GM18520 (cell line): ENCODE measurements around the gene PKN2.
"Not testable (repeated sequence)": the region's sequence is repeated elsewhere in the genome, so short reads cannot be mapped to it uniquely, and the experiment has no call there.

Experiments used
- ATAC-seq: cut with Tn5 transposase; IDR thresholded peaks from one replicate; pipeline ENCODE4 v1.9.1; 2021; ENCODE audit not compliant: unreplicated experiment

The PKN2 gene

DNA sequence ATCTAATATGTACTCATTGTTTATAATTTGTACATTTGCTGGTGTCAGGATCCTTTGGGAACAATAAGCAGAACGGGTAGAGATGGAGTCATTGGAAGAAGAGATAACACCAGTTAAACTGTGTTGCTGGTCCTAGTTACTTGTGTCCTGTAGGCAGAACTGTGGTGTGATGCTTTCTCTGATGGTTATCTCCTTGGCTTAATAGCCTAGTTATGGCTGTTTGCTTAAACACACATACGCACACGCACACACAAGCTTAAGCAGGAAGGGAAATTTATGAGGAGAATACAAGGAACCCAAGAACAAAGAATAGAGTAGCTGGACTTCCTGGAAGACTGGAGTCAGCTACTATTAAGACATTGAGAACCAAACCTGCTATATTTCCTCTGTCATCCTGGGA lies 5.7 kb upstream of the PKN2 start:
- ATAC-seq: no peak

DNA sequence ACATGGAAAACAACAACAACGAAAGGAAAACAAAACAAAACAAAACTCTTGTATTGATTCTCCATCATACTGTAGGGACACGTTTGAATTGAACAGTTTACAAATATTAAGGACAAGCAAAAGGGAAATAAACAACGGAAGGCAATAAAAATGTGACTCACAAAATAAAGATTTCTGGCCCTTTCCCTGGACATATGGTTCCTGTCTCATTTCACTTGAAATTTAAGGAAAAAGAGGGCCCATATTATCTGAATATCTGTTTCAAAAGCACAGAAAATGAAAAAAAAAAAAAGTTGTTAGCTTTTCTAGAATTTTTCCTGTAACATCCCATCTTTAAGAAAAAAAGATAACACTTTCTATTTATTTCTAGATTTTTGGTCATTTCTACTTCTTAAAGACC lies 3.6 kb upstream of the PKN2 start:
- no peak for ATAC-seq

DNA sequence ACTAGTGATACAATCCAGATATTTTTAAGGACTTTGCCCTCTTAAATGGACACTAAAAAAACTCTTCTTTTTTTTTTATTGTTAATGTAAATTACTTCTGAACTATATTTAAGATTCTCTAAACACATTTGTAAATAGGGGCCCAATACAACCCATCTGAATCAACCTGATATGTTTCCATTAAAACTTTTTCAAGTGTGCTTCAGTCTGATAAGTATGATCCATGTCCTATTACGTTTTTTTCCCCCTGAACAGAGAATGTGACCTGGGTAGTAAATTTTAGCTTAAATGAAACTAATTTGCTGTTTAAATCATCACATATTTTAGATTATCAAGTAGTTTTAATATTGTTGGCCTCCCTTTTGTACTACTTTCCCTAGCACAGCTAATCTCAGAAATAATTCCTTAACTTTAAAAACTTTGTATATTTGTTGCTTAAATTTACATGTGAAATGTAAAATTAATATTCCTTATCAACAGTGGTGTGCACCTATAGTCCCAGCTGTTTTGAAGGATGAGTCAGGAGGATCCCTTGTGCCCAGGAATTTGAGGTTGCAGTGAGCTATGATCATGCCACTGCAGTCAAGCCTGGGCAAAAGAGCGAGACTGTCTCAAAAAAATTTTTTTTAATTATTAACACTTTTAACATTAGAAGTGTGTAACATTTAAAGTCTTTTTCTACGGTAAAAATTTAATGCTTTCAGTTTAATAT lies 3.0 kb upstream of the PKN2 start:
- no peak for ATAC-seq

DNA sequence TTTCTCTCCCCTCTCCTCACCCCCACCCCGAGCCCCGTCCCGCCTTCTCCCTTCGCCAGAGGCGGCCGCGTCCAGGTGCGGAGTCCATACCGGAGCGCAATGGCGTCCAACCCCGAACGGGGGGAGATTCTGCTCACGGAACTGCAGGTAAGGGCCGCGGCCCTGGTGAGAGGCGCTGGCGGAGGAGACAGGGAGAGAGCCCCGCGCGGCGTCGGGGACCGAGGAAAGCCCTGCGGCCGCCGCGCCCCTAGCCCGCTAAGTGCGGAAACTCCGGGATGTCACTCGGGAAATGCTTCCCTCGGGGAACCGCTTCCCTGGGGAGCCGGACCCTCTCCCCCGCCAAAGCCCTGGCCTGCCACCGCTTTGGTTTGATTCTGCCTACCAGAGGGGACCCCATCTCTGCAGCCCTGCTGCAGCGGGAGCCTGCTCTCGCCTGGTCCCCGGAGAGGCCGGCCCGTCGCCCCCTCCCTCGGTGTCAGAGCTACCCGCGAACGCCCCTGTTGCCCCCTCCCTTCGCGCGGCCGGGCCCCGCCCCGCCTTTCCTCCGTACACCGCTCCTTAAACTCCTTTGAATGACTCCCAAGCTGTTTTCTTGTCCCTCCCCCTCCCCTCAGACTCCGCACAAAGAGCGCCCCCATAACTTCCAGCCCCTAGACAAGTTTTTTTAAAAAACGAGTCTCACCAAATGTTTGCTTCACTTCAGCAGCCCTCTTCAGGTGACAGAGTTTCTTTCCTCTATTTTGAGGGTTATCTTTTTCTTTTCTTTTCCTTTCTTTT lies 597 bp downstream of the PKN2 start:
- peak; percentile 16 for ATAC-seq

DNA sequence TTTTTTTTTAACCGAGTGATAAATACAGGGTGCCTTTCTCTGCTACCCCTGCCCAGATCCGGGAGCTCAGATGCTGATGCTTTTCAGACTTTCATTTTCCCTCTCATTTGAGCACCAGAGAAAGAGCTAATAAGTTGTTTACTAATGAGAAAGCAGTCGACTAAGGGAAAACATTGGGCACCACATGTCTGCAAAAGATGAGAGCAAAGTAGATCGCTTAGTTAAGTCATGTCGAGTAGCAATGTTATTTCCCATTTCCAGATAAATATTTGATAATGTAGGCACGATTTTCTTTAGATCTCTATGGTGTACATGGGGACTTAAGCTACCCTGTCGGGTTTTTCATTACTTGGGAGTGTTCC lies 1.2 kb downstream of the PKN2 start:
- ATAC-seq: no peak

DNA sequence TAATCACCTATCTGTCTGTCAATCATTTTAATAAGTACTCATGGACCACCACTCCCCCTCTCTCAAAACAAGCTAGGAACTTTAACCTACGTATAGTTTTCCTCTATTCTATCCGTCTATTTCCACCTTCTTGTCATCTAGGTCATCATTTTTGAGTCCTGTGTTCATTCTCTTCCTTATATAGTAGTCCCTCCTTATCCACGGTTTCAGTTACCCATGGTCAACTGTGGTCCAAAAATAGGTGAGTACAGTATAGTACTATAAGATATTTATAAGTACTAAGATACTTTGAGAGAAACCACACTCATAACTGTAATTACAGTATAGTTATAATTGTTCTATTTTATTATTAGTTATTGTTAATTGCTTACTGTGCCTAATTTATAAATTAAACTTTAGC lies 7.5 kb downstream of the PKN2 start:
- ATAC-seq: no peak

DNA sequence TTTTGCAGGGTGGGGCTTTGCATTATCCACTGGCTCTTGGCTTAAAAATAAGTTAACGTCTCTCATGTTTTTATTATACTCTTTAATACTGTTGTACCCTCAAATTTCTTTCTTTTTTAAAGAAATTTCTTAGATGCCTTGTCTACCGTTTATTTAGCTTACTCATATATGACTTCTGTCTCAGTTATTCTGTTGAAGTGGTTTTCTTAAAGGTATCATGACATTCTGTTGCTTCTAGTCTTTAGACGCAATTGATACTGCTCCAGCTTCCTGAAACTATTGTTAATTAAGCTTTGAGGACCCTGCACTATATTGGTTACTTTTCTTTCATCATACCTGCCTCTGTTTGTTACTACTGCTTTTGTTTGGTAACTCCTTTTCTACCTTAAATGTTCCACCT lies 11.7 kb downstream of the PKN2 start:
- ATAC-seq: no peak

DNA sequence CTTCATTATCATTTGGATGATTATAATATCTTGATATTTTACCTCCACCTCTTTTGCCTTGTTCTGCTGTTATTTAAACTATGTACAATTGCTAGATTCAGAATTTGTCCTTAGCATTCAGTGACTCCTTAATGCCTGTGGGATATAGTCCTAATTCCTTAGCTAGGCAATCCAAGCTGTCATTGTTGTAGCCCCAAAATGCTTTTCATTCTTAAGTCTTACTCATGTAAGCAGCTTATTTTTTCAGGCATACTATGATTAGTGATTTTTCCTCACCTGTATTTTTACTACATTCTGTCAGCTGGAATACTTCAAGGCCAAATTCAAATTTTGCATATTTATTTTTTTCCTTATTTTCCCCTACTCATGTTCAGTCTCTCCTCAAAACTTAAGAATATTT lies 13.4 kb downstream of the PKN2 start:
- no peak for ATAC-seq

DNA sequence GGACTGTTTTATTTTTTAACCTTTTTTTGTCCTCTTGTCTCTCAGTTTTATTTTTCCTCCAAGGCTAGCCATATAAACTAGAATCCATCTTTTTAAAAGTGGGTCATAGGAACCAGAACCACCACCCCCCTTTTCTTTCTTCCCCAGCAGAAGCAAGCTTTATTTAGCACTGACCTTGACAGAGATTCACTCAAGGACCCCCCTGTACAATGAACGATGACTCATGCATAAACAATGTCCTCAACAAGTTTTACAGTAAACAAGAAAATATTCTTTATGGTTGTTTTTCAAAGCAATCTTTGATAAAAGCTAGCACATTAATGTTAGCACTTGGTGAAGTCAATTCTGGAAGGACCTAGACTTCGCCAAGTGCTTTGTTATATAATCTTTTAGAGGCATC lies 14.1 kb downstream of the PKN2 start:
- no peak for ATAC-seq

DNA sequence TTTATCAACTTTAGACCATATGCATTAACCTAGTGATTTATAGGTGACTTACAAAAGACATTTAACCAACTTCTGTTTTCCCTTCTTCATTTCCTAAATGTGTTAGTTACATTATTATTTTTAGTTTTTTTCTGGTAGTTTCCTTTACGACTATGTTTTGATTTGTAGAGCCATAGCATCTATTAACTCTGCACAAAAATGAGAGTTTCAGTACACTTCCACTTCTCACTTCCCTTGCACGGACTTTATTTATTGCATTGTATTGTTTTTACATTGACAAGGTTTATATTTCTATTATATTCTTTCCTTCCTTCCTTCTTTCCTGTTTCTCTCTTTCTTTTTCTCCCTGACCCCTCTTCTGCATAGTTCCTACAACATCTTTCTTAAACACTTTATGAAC lies 14.7 kb downstream of the PKN2 start:
- ATAC-seq: no peak

DNA sequence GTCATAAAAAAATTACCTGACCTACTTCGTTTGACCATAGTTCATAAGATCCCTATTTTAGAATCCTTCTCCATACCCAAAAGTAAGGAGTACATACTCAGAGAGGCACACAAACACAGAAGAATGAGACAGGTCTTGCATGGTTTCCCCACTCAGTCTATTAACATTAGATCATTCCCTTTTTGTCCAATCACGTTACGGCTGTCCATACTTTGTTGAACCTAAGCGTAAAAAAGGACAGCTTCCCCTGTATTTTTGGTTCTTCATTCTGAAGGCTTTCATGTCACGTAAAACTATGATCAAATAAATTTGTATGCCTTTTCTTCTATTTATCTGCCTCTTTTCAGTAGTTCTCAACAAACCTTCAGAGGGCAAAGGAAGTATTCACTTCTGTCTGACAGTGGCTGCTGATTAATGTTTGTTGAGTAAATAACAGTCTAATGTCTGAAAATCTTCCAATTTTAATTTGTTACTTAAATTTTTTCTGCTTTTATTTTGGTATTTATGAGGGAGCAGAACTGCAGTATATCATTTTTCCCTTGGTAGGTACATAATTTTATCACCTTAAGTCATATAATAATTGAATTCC lies 16.4 kb downstream of the PKN2 start:
- ATAC-seq: no peak

DNA sequence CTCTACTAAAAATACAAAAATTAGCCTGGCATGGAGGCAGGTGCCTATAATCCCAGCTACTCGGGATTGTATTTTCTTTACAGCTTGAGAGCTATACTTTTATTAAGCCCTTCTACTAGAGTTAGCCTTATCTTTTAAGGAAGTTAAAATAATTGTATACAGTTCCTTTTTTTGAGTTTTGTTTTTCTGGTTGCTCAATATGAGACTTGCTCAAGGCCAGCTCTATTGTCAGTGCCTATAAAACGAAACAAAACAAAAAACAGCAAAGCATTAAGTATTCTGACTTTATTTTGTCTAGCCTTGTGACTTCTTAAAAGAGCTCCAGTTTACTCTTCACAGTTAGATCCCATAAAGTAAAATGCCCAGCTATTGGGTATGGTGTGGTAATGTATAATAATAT lies 17.2 kb downstream of the PKN2 start:
- peak; percentile 69 for ATAC-seq

DNA sequence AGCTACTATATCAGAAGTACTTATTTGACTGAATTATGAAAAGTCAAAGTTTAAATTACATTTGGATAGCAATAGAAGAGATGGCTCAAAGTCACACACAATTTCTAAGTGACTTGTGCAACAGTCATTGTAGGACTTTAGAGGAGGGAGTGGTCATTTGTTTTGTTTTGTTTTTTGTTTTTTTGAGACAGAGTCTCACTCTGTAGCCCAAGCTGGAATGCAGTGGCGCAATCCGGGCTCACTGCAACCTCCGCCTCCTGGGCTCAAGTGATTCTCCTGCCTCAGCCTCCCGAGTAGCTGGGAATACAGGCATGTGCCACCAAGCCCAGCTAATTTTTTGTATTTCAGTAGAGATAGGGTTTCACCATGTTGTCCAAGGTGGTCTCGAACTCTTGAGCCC lies 17.7 kb downstream of the PKN2 start:
- ATAC-seq: not testable (repeated sequence)

DNA sequence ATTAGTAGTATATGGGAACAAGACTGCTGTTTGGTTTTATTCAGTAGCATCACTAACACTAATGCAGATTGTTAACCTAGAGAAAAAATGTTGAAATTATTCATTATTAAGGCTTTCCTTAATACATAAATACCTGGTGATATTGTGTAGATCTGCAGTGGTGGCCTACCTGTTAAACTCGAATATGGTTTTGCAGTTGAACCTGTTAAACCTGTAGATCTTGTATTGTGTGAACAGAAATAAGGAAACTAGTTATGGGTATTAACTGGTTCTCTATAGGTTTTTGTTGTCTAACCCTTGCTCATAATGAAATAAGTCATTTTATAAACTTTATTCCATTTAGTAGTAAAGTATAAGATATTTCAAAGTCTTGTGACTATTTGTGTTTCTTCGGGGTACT lies 23.9 kb downstream of the PKN2 start:
- no peak for ATAC-seq

DNA sequence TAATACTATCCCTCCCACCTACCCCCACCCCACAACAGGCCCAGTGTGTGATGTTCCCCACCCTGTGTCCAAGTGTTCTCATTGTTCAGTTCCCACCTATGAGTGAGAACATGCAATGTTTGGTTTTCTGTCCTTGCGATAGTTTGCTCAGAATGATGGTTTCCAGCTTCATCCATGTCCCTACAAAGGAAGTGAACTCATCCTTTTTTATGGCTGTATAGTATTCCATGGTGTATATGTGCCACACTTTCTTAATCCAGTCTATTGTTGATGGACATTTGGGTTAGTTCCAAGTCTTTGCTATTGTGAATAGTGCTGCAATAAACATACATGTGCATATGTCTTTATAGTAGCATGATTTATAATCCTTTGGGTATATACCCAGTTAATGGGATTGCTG lies 28.8 kb downstream of the PKN2 start:
- ATAC-seq: not testable (repeated sequence)

DNA sequence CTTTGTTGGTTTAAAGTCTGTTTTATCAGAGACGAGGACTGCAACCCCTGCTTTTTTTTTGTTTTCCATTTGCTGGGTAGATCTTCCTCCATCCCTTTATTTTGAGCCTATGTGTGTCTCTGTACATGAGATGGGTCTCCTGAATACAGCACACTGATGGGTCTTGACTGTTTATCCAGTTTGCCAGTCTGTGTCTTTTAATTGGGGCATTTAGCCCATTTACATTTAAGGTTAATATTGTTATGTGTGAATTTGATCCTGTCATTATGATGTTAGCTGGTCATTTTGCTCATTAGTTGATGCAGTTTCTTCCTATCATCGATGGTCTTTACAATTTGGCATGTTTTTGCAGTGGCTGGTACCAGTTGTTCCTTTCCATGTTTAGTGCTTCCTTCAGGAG lies 32.5 kb downstream of the PKN2 start:
- not testable (repeated sequence) for ATAC-seq

DNA sequence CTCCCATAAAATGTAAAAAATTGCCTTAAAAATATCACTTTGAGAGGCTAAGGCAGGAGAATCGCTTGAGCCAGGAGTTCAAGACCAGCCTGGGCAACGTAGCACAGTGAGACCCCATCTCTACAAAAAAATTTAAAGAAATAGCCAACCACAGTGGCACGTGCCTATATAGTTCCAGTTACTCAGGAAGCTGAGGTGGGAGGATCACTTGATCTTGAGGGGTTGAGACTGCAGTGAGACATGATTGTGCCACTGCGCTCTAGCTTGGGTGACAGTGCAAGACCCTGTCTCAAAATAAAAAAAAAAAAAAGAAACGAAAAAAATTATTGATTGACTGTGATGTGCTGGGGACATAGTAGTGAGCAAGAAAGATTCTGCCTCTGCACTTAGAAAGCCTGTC lies 38.4 kb downstream of the PKN2 start:
- ATAC-seq: no peak

DNA sequence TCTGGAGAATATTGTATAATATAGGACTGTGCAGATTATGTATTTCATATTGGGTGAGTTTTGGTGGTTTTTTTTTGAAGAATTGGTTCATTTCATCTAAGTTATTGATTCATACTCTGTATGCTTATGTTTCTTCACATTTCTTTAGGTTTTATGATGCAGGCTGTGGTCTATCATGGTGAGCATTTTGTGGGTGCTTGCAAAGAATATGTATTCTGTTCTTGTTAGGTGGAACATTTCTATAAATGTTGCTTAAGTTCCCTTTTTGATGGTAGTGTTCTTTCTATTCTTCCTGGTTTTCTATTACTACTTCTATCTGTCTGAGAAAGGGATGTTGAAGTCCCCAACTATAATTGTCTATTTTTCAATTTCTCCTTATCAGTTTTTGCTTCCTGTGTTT lies 42.6 kb downstream of the PKN2 start:
- ATAC-seq: no peak

DNA sequence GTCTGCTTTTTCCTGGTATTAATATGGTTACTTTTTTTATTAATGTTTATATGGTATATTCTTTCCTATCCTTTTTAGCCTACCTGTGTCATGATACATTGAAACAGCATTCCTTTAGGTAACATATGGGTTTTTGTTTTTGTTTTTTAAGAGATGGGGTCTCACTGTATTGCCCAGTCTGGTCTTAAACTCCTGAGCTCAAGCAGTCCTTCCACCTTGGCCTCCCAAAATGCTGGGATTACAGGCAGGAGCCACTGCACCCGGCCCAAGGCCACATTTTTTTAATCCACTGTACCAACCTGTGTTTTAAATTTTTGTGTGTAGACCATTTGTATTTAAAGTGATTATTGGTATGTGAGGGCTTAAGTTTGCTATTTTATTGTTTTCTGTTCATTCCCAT lies 43.1 kb downstream of the PKN2 start:
- no peak for ATAC-seq

DNA sequence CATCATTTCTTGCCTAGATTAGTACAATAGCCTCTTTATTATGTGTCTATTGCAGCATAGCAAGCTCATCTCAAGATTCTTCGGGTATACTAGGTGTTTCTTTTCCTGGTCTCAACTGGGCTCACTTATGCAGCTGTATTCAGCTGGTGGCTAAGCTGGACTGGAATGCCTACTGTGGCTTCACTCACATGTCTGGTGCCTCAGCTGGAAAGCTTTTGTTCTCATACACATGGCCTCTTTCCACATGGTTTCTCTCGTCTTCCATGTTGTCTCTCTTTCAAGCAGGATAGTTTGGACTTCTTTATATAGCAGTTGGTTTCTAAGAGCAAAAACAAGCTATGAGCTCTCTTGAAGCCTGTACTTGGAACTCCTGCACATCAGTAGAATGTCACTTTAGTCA lies 45.2 kb downstream of the PKN2 start:
- no peak for ATAC-seq

DNA sequence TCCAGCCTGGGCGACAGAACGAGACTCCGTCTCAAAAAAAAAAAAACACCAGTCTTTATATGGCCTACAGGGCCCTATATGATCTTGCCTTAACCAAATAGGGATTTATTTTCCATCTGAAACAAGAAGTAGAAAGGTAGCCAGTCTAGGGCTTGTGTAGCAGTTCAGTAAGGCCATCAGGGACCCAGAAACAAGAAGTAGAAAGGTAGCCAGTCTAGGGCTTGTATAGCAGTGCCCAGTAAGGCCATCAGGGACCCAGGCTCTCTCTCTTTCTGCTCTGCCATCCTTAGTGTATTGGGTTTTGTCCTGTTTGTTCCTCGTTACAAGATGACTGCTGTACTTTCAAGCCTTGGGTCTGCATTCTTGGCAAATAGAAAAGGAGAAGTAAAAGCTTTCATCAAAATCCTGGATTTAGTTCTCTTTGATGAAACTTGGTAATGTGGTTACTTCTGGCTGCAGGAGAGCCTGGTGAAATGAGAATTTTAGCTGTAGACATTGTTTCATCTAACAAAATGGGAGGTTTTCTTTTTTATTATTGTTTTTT lies 46.1 kb downstream of the PKN2 start:
- ATAC-seq: no peak

DNA sequence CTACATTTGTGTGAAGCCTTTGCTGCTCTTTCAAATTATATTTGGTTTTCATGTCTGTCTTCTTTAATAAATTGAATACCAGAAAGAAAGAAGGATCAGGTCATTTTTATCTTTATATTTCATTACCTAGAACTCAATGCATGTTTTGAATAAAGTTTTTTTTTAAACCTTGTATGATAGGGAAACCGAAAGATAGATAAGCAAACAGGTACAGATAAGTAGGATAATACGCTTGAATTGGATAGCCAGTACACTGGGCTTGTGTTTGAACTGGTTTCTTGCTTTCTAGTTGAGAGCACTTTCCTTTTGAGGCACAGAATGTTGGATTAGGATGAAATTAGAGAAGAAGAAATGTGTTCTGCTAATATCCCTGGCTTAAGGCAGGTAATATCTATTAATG lies 46.9 kb downstream of the PKN2 start:
- no peak for ATAC-seq
